Aorta (tissue), 5 donors: ENCODE data around the gene ZSWIM8. TPM values are rescaled to one million over a fixed set of nuclear protein-coding genes. Genes with fewer than 3 reads are reported as not detected.

ENCODE experiments used
- ATAC-seq: fragments of 200-7000 bp; cut with Tn5 transposase; one replicate; pipeline ENCODE4 v1.9.1; 2022; ENCODE audit warnings: moderate library complexity; ENCODE audit not compliant: low FRiP score
- DNase-seq, 2 donors: peaks; one replicate each; pipeline ENCODE4 v3.0.0-alpha.2; 2020
- H3K27ac ChIP-seq, 2 donors: one replicate each; pipeline ENCODE4 v1.5.1; 2013; ENCODE audit warnings: low read length in 2 of 2, mild to moderate bottlenecking in 2 of 2, moderate library complexity in 2 of 2, control low read depth in 1 of 2, inconsistent platforms in 1 of 2, low read depth in 1 of 2
- H3K27me3 ChIP-seq, 2 donors: one replicate each; pipeline ENCODE4 v1.6.1; 2013; ENCODE audit warnings: control low read depth in 1 of 2, low read length in 1 of 2, mild to moderate bottlenecking in 1 of 2, moderate library complexity in 1 of 2; ENCODE audit not compliant: insufficient read depth in 2 of 2, control insufficient read depth in 1 of 2
- H3K36me3 ChIP-seq, 2 donors: one replicate each; pipeline ENCODE4 v1.6.1; 2013; ENCODE audit warnings: control low read depth in 1 of 2, low read length in 1 of 2, mild to moderate bottlenecking in 1 of 2; ENCODE audit not compliant: insufficient read depth in 2 of 2, control insufficient read depth in 1 of 2
- H3K4me1 ChIP-seq, 2 donors: one replicate each; pipeline ENCODE4 v1.6.1; 2013; ENCODE audit warnings: low read length in 2 of 2, control low read depth in 1 of 2, mild to moderate bottlenecking in 1 of 2, moderate library complexity in 1 of 2; ENCODE audit not compliant: insufficient read depth in 2 of 2, control insufficient read depth in 1 of 2
- H3K4me3 ChIP-seq, 2 donors: one replicate each; pipeline ENCODE4 v1.5.1; 2013; ENCODE audit warnings: low read length in 2 of 2, control low read depth in 1 of 2, mild to moderate bottlenecking in 1 of 2
- H3K9me3 ChIP-seq: one replicate; pipeline ENCODE4 v1.6.1; 2013; ENCODE audit warnings: mild to moderate bottlenecking, low read length; ENCODE audit not compliant: control insufficient read depth
- WGBS, 2 donors: extraction: QIAGEN DNeasy Blood & Tissue Kit; methylation state at CpG; one replicate each; pipeline ENCODE4 v1.1.7; 2013; 5-methylcytosine and 5-hydroxymethylcytosine counted together
- intact Hi-C, 2 donors: fragments of 100-400 bp; cut with DNase I; formaldehyde crosslinking; loops; one replicate each; pipeline versions ENCODE4 v1.14.2 to v1.15.0; 2022
- polyA plus RNA-seq, 2 donors: library from polyadenylated mRNA; stranded (reverse); fragments of 200-250 nt; gene quantifications; one replicate each; pipeline ENCODE4 v1.2.3, GENCODE V29; 2013
- total RNA-seq, 2 donors: library from RNA; stranded (reverse); fragmentation: NEBNext Ultra II Directional; extraction: Animal tissue kit (Norgen Biotek cat#: 25700); gene quantifications; one replicate each; pipeline ENCODE4 v1.2.1, GENCODE V29; 2021
- donor health status: healthy with polysubstance abuse.
- donor health status: Bipolar disorder and iron deficiency.
- donor health status: DM: no; HTN: no; CAD: no.
- donor health status: DM: no; HTN: no; CAD: no.
- donor health status: DM: yes; HTN: yes; CAD: no.

Gene ZSWIM8
- total and polyA plus RNA-seq, 4 donors: 75.1 to 314 (median 127) TPM

DNA sequence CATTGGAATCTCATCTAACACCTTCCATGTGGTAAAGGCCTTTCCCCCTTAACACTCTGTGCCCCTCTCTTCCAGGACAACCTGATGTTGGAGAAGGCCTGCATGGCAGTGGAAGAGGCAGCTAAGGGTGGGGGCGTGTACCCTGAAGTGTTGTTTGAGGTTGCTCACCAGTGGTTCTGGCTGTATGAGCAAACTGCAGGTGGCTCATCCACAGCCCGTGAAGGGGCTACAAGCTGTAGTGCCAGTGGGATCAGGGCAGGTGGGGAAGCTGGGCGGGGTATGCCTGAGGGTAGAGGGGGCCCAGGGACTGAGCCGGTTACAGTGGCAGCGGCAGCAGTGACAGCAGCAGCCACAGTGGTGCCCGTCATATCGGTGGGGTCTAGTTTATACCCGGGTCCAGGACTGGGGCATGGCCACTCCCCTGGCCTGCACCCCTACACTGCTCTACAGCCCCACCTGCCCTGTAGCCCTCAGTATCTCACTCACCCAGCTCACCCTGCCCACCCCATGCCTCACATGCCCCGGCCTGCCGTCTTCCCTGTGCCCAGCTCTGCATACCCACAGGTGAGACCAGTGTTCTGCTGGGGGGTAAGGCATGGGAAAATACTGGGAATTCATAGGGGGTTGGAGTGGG lies 13.6 kb downstream of the ZSWIM8 start:
- WGBS, 2 donors: 71 to 78% methylated on average over 9 to 10 of the region's 10 CpGs
- ATAC-seq (no peak), DNase-seq (peak; percentile 43 to 71)
- Histone ChIP-seq H3K9me3 (no peaks in the 10 kb centered on the region), H3K27me3 (no peaks in the 10 kb centered on the region), H3K4me3 (no peak overlapping the region), H3K4me1 (no peaks in the 10 kb centered on the region), H3K36me3 (peaks cover 0 to 19% of the 10 kb centered on the region in 2 donors), H3K27ac (no peak overlapping the region)
- intact Hi-C loops: no loop called here

DNA sequence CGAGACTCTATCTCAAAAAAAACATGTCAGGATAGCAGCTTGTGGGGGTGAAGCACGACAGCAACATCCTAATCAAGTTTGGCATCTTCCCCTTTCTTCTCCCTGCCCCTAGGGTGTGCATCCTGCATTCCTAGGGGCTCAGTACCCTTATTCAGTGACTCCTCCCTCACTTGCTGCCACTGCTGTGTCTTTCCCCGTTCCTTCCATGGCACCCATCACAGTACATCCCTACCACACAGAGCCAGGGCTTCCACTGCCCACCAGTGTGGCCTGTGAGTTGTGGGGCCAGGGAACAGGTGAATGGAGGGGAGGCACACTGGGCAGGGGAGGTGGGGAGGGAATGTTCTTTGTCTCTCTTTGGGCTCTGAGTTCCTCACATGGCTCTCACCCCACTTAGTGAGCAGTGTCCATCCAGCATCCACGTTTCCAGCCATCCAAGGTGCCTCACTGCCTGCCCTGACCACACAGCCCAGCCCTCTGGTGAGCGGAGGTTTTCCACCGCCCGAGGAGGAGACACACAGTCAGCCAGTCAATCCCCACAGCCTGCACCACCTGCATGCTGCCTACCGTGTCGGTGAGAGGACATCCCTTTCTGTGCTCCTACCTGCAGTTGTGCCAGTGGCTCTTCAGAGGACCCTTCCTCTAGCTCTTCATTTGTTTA lies 14.6 kb downstream of the ZSWIM8 start:
- Histone ChIP-seq H3K4me1 (no peaks in the 10 kb centered on the region), H3K27ac (no peak overlapping the region), H3K9me3 (no peaks in the 10 kb centered on the region), H3K4me3 (no peak overlapping the region), H3K27me3 (no peaks in the 10 kb centered on the region), H3K36me3 (peaks cover 0 to 16% of the 10 kb centered on the region in 2 donors)
- DNase-seq (peak; percentile 29 to 48), ATAC-seq (no peak)
- 59 to 70% methylated on average over 9 of the region's 9 CpGs for WGBS, 2 donors
- intact Hi-C loops: no loop called here

DNA sequence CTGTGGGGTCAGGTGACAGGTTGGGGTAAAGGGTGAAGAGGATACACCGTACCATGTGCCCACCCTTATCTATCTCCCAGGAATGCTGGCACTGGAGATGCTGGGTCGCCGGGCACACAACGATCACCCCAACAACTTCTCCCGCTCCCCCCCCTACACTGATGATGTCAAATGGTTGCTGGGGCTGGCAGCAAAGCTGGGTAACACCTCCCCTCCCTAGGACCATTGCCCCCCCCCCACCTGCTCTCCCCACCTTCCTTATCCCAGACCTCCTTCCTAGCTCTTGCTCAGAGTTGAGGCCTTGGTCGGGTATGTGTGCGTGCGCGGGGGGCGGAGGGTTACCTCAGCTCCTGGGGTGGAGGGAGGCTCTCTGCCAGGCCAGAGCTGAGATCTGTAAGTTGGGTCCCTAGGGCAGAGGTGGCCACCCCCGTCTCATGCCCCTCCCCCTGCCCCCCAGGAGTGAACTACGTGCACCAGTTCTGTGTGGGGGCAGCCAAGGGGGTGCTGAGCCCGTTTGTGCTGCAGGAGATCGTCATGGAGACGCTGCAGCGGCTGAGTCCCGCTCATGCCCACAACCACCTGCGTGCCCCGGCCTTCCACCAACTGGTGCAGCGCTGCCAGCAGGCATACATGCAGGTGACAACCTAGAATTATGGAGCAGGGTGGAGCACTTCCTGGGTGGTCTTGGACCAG lies 15.3 kb downstream of the ZSWIM8 start:
- ATAC-seq (peak; percentile 6), DNase-seq (peak; percentile 47 to 69)
- H3K36me3 ChIP-seq: peaks cover 0 to 16% of the 10 kb centered on the region in 2 donors
- H3K27me3 ChIP-seq: no peaks in the 10 kb centered on the region
- no peaks in the 10 kb centered on the region for H3K4me1 ChIP-seq
- H3K27ac ChIP-seq: no peak overlapping the region
- H3K4me3 ChIP-seq: no peak overlapping the region
- intact Hi-C loops: no loop called here
- no peaks in the 10 kb centered on the region for H3K9me3 ChIP-seq
- 70 to 72% methylated on average over 20 of the region's 20 CpGs for WGBS, 2 donors

DNA sequence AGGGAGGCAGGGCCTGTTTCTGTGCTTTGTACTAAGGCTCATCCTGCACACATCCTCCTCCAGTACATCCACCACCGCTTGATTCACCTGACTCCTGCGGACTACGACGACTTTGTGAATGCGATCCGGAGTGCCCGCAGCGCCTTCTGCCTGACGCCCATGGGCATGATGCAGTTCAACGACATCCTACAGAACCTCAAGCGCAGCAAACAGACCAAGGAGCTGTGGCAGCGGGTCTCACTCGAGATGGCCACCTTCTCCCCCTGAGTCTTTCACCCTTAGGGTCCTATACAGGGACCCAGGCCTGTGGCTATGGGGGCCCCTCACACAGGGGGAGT lies 15.8 kb downstream of the ZSWIM8 start:
- Histone ChIP-seq H3K27me3 (no peaks in the 10 kb centered on the region), H3K4me1 (no peaks in the 10 kb centered on the region), H3K9me3 (no peaks in the 10 kb centered on the region), H3K36me3 (peaks cover 0 to 16% of the 10 kb centered on the region in 2 donors), H3K4me3 (no peak overlapping the region), H3K27ac (no peak overlapping the region)
- ATAC-seq (no peak), DNase-seq (peak; percentile 36 to 69)
- 89 to 92% methylated on average over 13 of the region's 13 CpGs for WGBS, 2 donors
- intact Hi-C loops: no loop called here

DNA sequence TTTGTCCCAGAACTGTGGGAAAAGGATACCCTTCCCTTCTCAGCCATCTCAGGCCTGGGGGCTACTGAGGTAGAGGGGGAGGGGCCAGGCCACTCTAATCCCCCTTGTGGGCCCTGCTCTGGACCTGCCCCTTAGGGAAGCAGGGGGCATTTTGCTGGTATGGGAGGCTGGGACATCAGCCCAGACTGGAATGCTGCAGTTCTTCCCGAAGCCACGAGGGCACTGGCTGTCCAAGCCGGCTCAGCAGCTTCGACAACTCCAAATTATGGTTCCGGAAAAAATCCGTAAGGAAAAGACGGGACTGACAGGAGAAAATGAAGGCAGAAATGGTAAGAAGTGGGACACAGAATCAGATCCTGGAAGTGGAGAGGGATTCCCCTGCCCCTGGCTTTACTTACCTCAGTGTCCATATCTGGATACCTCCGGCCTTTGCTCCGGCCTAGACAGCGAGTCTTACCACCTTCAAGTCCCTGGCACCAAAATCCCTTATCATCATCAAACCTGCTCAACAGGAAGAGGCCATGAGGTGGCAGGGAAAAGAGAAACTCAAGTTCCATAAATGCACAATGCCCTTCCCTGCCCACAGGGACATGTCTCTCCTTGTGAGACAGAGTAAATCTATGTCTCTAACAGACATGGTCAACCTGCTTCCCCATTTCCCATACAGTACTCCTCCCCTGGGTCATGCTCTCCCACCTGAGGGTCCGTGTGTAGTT lies 17.0 kb downstream of the ZSWIM8 start:
- no peak overlapping the region for H3K4me3 ChIP-seq
- no peaks in the 10 kb centered on the region for H3K27me3 ChIP-seq
- peaks cover 0 to 13% of the 10 kb centered on the region in 2 donors for H3K36me3 ChIP-seq
- ATAC-seq: no peak
- H3K27ac ChIP-seq: no peak overlapping the region
- H3K9me3 ChIP-seq: no peaks in the 10 kb centered on the region
- intact Hi-C loops: no loop called here
- no peak for DNase-seq
- 68 to 73% methylated on average over 11 of the region's 11 CpGs for WGBS, 2 donors
- no peaks in the 10 kb centered on the region for H3K4me1 ChIP-seq

DNA sequence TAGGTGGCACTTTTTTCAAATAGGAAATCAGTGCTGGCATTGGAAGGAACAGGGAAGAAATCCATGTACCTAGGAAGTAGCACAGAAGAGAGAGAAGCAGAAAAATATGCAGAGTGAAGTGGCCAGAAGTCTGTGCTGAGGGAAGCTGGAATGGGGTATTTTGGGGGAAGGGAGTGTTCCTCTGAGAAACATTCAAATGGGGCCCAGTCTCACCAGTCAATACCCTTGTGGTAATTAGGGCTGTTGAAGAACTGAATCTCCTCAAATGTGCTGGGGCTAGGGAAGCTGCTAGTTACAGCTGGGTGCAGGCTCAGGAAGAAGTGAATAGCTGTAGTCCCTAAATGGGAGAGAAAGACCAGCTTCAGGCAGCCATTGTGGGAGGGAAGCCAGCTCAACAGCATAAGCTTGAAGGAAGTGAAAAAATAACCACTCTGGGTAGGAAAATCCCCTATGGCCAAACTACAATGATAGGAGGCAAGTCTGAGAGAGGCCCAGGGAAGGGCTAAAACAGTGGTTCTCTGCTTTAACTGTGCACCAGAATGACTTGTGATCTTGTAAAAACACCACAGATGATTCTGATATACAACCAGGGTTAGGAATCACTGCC lies 18.4 kb downstream of the ZSWIM8 start:
- Histone ChIP-seq H3K4me3 (no peak overlapping the region), H3K27ac (no peak overlapping the region), H3K36me3 (peaks cover 0 to 13% of the 10 kb centered on the region in 2 donors), H3K4me1 (no peaks in the 10 kb centered on the region), H3K9me3 (no peaks in the 10 kb centered on the region), H3K27me3 (no peaks in the 10 kb centered on the region)
- DNase-seq (peak in 1 of 2 donors; percentile 33), ATAC-seq (no peak)
- intact Hi-C loops: no loop called here

DNA sequence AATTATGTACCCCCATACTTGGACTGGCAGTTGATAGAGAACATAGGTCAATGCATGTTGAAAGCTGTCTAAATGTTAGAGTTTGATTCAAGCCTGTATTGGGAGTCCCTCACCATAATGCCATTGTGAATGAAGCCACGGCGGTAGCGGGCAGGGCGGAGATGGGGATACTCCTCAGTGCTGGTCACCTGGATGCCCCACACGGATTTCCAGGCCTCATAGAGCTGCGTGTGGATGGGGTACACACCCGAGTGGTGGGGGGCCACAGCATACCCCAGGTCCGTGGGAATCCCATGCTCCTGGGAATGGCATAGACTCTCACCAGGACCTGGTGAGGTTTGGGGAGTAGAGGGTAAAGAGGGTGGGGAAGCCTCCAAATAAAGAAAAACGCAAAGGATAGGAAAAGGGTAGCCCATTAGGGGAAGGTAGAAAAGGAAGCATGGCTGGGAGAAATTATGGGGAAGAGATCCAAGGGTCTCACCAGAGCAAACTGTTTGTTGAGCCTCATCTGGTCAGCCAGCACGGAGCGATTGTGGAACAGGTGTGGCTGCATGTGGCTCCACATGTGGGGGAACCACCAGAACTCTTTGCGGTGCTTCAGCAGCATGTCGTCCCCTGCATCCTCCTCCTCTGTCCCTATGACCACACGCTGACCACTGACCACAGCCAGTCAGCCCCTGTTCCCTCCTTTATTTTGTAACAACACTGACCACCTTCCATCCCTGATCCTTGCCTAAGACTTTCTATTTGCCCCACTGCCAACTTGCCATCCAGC lies 21.0 kb downstream of the ZSWIM8 start:
- 89 to 91% methylated on average over 14 of the region's 14 CpGs for WGBS, 2 donors
- peak in 1 of 2 donors; percentile 61 for DNase-seq
- H3K36me3 ChIP-seq: peaks cover 0 to 6% of the 10 kb centered on the region in 2 donors
- no peak for ATAC-seq
- H3K4me3 ChIP-seq: no peak overlapping the region
- H3K27me3 ChIP-seq: no peaks in the 10 kb centered on the region
- intact Hi-C loops: no loop called here
- H3K4me1 ChIP-seq: no peaks in the 10 kb centered on the region
- no peaks in the 10 kb centered on the region for H3K9me3 ChIP-seq
- H3K27ac ChIP-seq: no peak overlapping the region

DNA sequence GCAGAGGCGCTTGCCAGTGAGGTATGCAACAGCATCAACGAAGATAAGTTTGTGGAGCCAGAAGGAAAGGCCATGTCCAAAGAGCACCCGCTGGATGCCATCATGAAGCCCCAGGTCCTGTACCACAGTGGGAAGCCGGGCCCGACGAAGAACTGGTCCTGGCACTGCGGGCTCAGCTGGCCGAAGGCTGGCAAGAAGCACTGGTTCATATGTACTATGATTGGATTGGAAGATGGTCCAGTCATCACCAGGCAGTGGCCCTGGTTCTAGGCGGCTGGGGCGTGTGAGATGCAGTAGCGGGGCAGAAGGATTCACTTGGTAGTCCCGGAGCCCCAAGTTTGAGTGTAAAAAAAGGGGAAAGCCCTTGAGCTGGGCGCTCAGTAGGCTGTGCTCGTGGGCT lies 22.1 kb downstream of the ZSWIM8 start:
- Histone ChIP-seq H3K36me3 (peaks cover 0 to 6% of the 10 kb centered on the region in 2 donors), H3K27me3 (no peaks in the 10 kb centered on the region), H3K27ac (no peak overlapping the region), H3K4me1 (no peaks in the 10 kb centered on the region), H3K4me3 (no peak overlapping the region), H3K9me3 (no peaks in the 10 kb centered on the region)
- intact Hi-C loops: no loop called here
- 96 to 97% methylated on average over 14 of the region's 14 CpGs for WGBS, 2 donors
- DNase-seq (peak in 1 of 2 donors; percentile 75), ATAC-seq (no peak)
